GM12878 (cell line): ENCODE data around the gene LYRM4. TPM values are rescaled to one million over a fixed set of nuclear protein-coding genes. Genes with fewer than 3 reads are reported as not detected.

Source experiments
- ATAC-seq: fragments of 200-7000 bp; cut with Tn5 transposase; 3 replicates; pipeline ENCODE4 v1.9.1; 2020; ENCODE audit warnings: mild to moderate bottlenecking, moderate library complexity
- BruUV-seq: library from RNA; stranded (reverse); fragments of 400-500 nt; replicated peaks from 2 replicates; lab custom pipeline; 2021; lab: Mats Ljungman, UMichigan
- CTCF ChIA-PET: fragments of 300-600 bp; sonication (Branson Sonifier 250); formaldehyde crosslinking; extraction: SDS; loops from one replicate; lab custom pipeline; 2021; ENCODE audit warnings: inconsistent platforms; lab: Yijun Ruan, JAX
- POLR2A ChIA-PET: fragments of 350-600 bp; formaldehyde crosslinking; extraction: SDS; loops from one replicate; lab custom pipeline; 2021; ENCODE audit warnings: inconsistent platforms; lab: Charles Lee
- RAD21 ChIA-PET: fragments of 300-600 bp; sonication (Branson Sonifier 250); formaldehyde crosslinking; loops from one replicate; lab custom pipeline; 2023; ENCODE audit warnings: antibody characterized with exemption; ENCODE audit not compliant: unreplicated experiment; lab: Charles Lee
- SMC1A ChIA-PET: fragments of 300-600 bp; sonication (Branson Sonifier 250); formaldehyde crosslinking; loops from one replicate; lab custom pipeline; 2023; ENCODE audit not compliant: unreplicated experiment, uncharacterized antibody; lab: Charles Lee
- DNase-seq: peaks from one replicate; pipeline ENCODE4 v3.0.0-alpha.2; 2011; ENCODE audit warnings: low read depth, low spot score
- FAIRE-seq: peaks from 3 replicates; lab custom pipeline; 2011; peaks lifted over from hg19 to GRCh38; lab: Jason Lieb, UNC
- H2AFZ ChIP-seq: 2 replicates; pipeline ENCODE4 v1.6.0; 2011; ENCODE audit warnings: low read depth, low read length, control low read depth; ENCODE audit not compliant: control insufficient read depth
- H3K27ac ChIP-seq: 2 replicates; pipeline ENCODE4 v1.5.1; 2011; ENCODE audit warnings: control low read depth; ENCODE audit not compliant: control insufficient read depth, insufficient read depth
- H3K27me3 ChIP-seq, 2 experiments: replicated peaks in 1 of 2; 2 replicates each; pipeline versions ENCODE4 v1.6.0 to v1.6.1; 2011; ENCODE audit warnings: low read length in 1 of 2; ENCODE audit not compliant: control insufficient read depth in 2 of 2, insufficient read depth in 2 of 2
- H3K36me3 ChIP-seq, 2 experiments: 2 replicates each; pipeline ENCODE4 v1.5.1; 2011; ENCODE audit warnings: low read length in 1 of 2; ENCODE audit not compliant: control insufficient read depth in 2 of 2, insufficient read depth in 2 of 2
- H3K4me1 ChIP-seq: 2 replicates; pipeline ENCODE4 v1.6.1; 2011; ENCODE audit warnings: mild to moderate bottlenecking, low read length, moderate library complexity, mixed read lengths; ENCODE audit not compliant: control insufficient read depth, insufficient read depth
- H3K4me2 ChIP-seq: 2 replicates; pipeline ENCODE4 v1.6.0; 2011; ENCODE audit warnings: control low read depth; ENCODE audit not compliant: control insufficient read depth, insufficient read depth
- H3K4me3 ChIP-seq: fragments of 200-600 bp; sonication (generic); 2 replicates; pipeline ENCODE4 v1.5.1; 2016
- H3K79me2 ChIP-seq: 2 replicates; pipeline ENCODE4 v1.6.0; 2011; ENCODE audit warnings: low read length; ENCODE audit not compliant: control insufficient read depth, insufficient read depth
- H3K9ac ChIP-seq: 2 replicates; pipeline ENCODE4 v1.8.0; 2011; ENCODE audit warnings: low read length, control low read depth, mixed read lengths; ENCODE audit not compliant: control insufficient read depth, insufficient read depth
- H3K9me3 ChIP-seq: replicated peaks from 3 replicates; pipeline ENCODE4 v1.5.1; 2011; ENCODE audit warnings: mild to moderate bottlenecking, low read length; ENCODE audit not compliant: control insufficient read depth, insufficient read depth
- H4K20me1 ChIP-seq: 2 replicates; pipeline ENCODE4 v1.6.0; 2011; ENCODE audit not compliant: control insufficient read depth, insufficient read depth
- ESRRA ChIP-seq: IDR thresholded peaks from 2 replicates; pipeline ENCODE4 v1.6.1; 2012; ENCODE audit warnings: mild to moderate bottlenecking, low read length, improper control_type of control experiment
- EZH2 ChIP-seq: IDR thresholded peaks from 2 replicates; pipeline ENCODE4 v1.6.1; 2012; ENCODE audit warnings: low read depth, mild to moderate bottlenecking, control low read depth, inconsistent platforms, low read length, borderline replicate concordance; ENCODE audit not compliant: control insufficient read depth
- JUND ChIP-seq: IDR thresholded peaks from 2 replicates; pipeline ENCODE4 v1.6.1; 2012; ENCODE audit warnings: low read depth, mild to moderate bottlenecking, low read length, improper control_type of control experiment, moderate library complexity
- PAX8 ChIP-seq: fragments of 450-650 bp; IDR thresholded peaks from 2 replicates; pipeline ENCODE4 v1.6.1; 2017; ENCODE audit warnings: mild to moderate bottlenecking, moderate library complexity
- RUNX3 ChIP-seq: IDR thresholded peaks from 2 replicates; pipeline ENCODE4 v1.6.1; 2012; ENCODE audit warnings: low read length, inconsistent platforms
- WGBS: methylation state at CpG from one replicate; pipeline ENCODE4 v1.1.6; 2016; ENCODE audit warnings: low lambda C conversion rate; ENCODE audit not compliant: insufficient replicate concordance, insufficient coverage; ENCODE audit errors: missing lambda C conversion rate; 5-methylcytosine and 5-hydroxymethylcytosine counted together
- in situ Hi-C: fragments of 300-500 bp; cut with MboI; formaldehyde crosslinking; loops from 9 replicates; pipeline ENCODE4 v1.14.3; 2018; ENCODE audit warnings: mixed read lengths
- intact Hi-C: fragments of 100-400 bp; cut with micrococcal nuclease; formaldehyde crosslinking; loops from one replicate; pipeline ENCODE4 v1.14.2; 2022; ENCODE audit not compliant: unreplicated experiment
- polyA plus RNA-seq, 11 experiments: library from polyadenylated mRNA; depleted of rRNA in 4 of 11; unstranded in 6 of 11; stranded (reverse) in 5 of 11; fragments of >200 nt; fragmentation: Nextera tagmentation in 4 of 11; fragmentation: Illumina TruSeq in 1 of 11; extraction: Ambion mirVana in 4 of 11; extraction: Trizol in 1 of 11; gene quantifications; 1 replicate in 1 of 11; 2 replicates in 10 of 11; pipeline versions ENCODE4 v1.2.1 to v1.2.3, GENCODE V29; 2011 to 2016; ENCODE audit warnings: inconsistent platforms in 2 of 11, missing spikeins in 2 of 11, low read depth in 1 of 11
- total RNA-seq, 4 experiments: library from RNA; depleted of rRNA in 3 of 4; stranded (reverse); fragments of >200 nt in 3 of 4; fragmentation: Illumina TruSeq in 1 of 4; extraction: Trizol in 1 of 4; gene quantifications; 2 replicates each; pipeline versions ENCODE4 v1.2.1 to v1.2.3, GENCODE V29; 2013 to 2021
- TF ChIP-seq, protein P1 (sequence below): IDR thresholded peaks from 2 replicates; pipeline ENCODE4 v1.6.1; 2012; ENCODE audit warnings: low read depth, low read length, improper control_type of control experiment

The LYRM4 gene
- total and polyA plus RNA-seq, 10 of the 15 experiments (the other 5 are each of a cell fraction or from before 2014, with no cell fraction given): 32.7 to 66.8 (median 44.0) TPM

DNA sequence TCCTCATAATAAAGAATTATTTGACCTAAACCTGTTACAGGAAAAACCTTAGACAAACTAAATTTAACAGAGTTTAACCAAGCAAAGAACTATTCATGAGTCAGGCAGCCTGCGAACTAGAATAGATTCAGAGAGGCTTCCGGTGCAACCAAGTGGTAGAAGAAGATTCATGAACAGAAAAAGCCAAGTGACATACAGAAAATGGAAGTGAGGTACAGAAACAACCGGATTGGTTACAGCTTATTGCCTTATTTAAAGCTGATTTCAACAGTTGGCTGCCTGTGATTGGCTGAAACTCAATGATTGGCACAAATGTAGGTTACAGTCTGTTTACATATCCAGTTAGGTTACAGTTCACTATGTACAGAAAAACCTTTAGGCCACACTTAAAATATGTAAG, 165.5 kb downstream of the LYRM4 start (continued):
- TF ChIP-seq, protein P1, sequence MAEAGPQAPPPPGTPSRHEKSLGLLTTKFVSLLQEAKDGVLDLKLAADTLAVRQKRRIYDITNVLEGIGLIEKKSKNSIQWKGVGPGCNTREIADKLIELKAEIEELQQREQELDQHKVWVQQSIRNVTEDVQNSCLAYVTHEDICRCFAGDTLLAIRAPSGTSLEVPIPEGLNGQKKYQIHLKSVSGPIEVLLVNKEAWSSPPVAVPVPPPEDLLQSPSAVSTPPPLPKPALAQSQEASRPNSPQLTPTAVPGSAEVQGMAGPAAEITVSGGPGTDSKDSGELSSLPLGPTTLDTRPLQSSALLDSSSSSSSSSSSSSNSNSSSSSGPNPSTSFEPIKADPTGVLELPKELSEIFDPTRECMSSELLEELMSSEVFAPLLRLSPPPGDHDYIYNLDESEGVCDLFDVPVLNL: no peak
- TF ChIP-seq ESRRA (no peak), EZH2 (no peak), PAX8 (no peak)

DNA sequence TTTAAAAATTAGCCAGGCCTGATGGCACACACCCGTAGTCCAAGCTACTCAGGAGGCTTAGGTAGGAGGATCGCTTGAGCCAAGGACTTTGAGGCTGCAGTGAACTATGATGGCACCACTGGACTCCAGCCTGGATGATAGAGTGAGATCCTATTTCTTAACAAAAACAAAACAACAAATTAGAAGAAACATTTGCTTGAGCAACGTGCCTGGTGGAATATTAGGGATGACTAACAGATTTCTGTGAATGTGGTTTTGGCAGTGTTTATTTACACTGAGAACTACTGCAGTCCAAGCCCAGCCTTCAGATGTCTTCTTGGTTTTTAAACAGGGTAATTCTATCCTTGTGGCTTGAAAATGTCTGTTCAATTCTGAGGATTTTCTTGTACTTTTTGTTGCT, 166.4 kb downstream of the LYRM4 start:
- BruUV-seq: no TSS peak
- FAIRE-seq (no peak), ATAC-seq (no peak), DNase-seq (no peak)
- Histone ChIP-seq H3K4me3 (no peak overlapping the region), H4K20me1 (no peaks in the 10 kb centered on the region), H2AFZ (peak overlapping the region; percentile 51), H3K27ac (no peak overlapping the region), H3K9ac (no peak overlapping the region), H3K4me1 (peaks cover 42% of the 10 kb centered on the region), H3K79me2 (no peaks in the 10 kb centered on the region), H3K27me3 (peaks cover 0 to 2% of the 10 kb centered on the region in 2 experiments; a peak in 2 of 4 replicates), H3K9me3 (no peaks in the 10 kb centered on the region), H3K4me2 (no peak overlapping the region), H3K36me3 (no peaks in the 10 kb centered on the region)
- ChIA-PET SMC1A (no interaction called here), RAD21 (no interaction called here), CTCF (no interaction called here), POLR2A (no interaction called here)
- no peak for TF ChIP-seq JUND
- TF ChIP-seq RUNX3: no peak
- 92% methylated on average over 3 of the region's 3 CpGs for WGBS
- intact Hi-C loops: no loop called here
- in situ Hi-C loops: no loop called here
